Measurements from ENCODE around the gene SLC35G3. TPM values are rescaled to one million over a fixed set of nuclear protein-coding genes. Genes with fewer than 3 reads are reported as not detected.
"Not testable (repeated sequence)": the region's sequence is repeated elsewhere in the genome, so short reads cannot be mapped to it uniquely, and the experiment has no call there.

The SLC35G3 gene
- total and polyA plus RNA-seq, 4 experiments from 2014 or later: 0.09 TPM; not detected in 3

- H3K36me3 ChIP-seq (ENCODE audit: insufficient read depth, low read length): no peaks in the 10 kb centered on the region
- intact Hi-C loops (cut with micrococcal nuclease): no loop called here
- H3K27me3 ChIP-seq (ENCODE audit: insufficient read depth, low read length): no peaks in the 10 kb centered on the region
- H3K4me1 ChIP-seq (ENCODE audit: insufficient read depth, low read length): peaks cover 13% of the 10 kb centered on the region
- H3K36me3 Mint-ChIP-seq: no peaks in the 10 kb centered on the region
- H3K27ac ChIP-seq (ENCODE audit: low read depth, low read length): no peak overlapping the region
- no peak overlapping the region for H3K27ac Mint-ChIP-seq
- ChIA-PET POLR2A (ENCODE audit: partially characterized antibody) (no interaction called here), CTCF (ENCODE audit: partially characterized antibody) (no interaction called here)
- H3K9me3 ChIP-seq (ENCODE audit: control insufficient read depth in 1 of 2, low read length in 2 of 2): no peaks in the 10 kb centered on the region
- H3K4me3 ChIP-seq (ENCODE audit: low read length in 2 of 2): no peak overlapping the region
- H3K4me1 Mint-ChIP-seq: peaks cover 6 to 20% (median 15%) of the 10 kb centered on the region in 4 donors
- no peak for DNase-seq
- H3K27me3 Mint-ChIP-seq: no peaks in the 10 kb centered on the region
- H3K4me3 Mint-ChIP-seq: no peak overlapping the region
- H3K9me3 Mint-ChIP-seq: peaks cover 0 to 2% (median 0%) of the 10 kb centered on the region in 8 donors
Observed at GRCh38 chr17:35155246-35155645, 38.9 kb downstream of the SLC35G3 start.

GRCh38 chr17:35154196-35155165 is 39.7 kb downstream of the SLC35G3 start:
- POLR2A ChIA-PET (ENCODE audit: partially characterized antibody): no interaction called here

GRCh38 chr17:35152421-35153140 is 41.6 kb downstream of the SLC35G3 start:
- POLR2A ChIA-PET (ENCODE audit: partially characterized antibody): interaction anchor here (0.6 kb wide), 1 partner anchor 49 kb away, joined by 3 read pairs; no protein-coding TSS in a partner anchor
- intact Hi-C loops (cut with micrococcal nuclease): no loop called here

More at GRCh38 chr17:35154196-35155165, 39.7 kb downstream of the SLC35G3 start:
- Mint-ChIP-seq H3K36me3 (no peaks in the 10 kb centered on the region), H3K27me3 (no peaks in the 10 kb centered on the region), H3K4me3 (no peak overlapping the region), H3K9me3 (peaks cover 0 to 2% (median 0%) of the 10 kb centered on the region in 8 donors), H3K27ac (no peak overlapping the region), H3K4me1 (peaks cover 2 to 13% (median 9%) of the 10 kb centered on the region in 4 donors)
- H3K4me3 ChIP-seq (ENCODE audit: low read length in 2 of 2): no peak overlapping the region
- intact Hi-C loops (cut with micrococcal nuclease): no loop called here
- H3K4me1 ChIP-seq (ENCODE audit: insufficient read depth, low read length): peaks cover 6% of the 10 kb centered on the region
- CTCF ChIA-PET (ENCODE audit: partially characterized antibody): no interaction called here
- H3K36me3 ChIP-seq (ENCODE audit: insufficient read depth, low read length): no peaks in the 10 kb centered on the region
- H3K27ac ChIP-seq (ENCODE audit: low read depth, low read length): no peak overlapping the region
- no peak for DNase-seq
- H3K27me3 ChIP-seq (ENCODE audit: insufficient read depth, low read length): no peaks in the 10 kb centered on the region
- H3K9me3 ChIP-seq (ENCODE audit: control insufficient read depth in 1 of 2, low read length in 2 of 2): no peaks in the 10 kb centered on the region

GRCh38 chr17:35151080-35151479 is 43.1 kb downstream of the SLC35G3 start:
- Mint-ChIP-seq H3K4me3 (peak overlapping the region in 1 of 8 donors; percentile 66), H3K27ac (peak overlapping the region in 1 of 7 donors; percentile 57)
- H3K9me3 ChIP-seq (ENCODE audit: control insufficient read depth in 1 of 2, low read length in 2 of 2); DNase-seq; H3K36me3 ChIP-seq (ENCODE audit: insufficient read depth, low read length); H3K36me3 Mint-ChIP-seq; H3K27me3 ChIP-seq (ENCODE audit: insufficient read depth, low read length); H3K4me1 ChIP-seq (ENCODE audit: insufficient read depth, low read length); H3K4me3 ChIP-seq (ENCODE audit: low read length in 2 of 2); H3K9me3 Mint-ChIP-seq; CTCF ChIA-PET (ENCODE audit: partially characterized antibody); H3K27ac ChIP-seq (ENCODE audit: low read depth, low read length); intact Hi-C loops (cut with micrococcal nuclease); H3K27me3 Mint-ChIP-seq; H3K4me1 Mint-ChIP-seq: not testable (repeated sequence)
- POLR2A ChIA-PET (ENCODE audit: partially characterized antibody): interaction anchor here (2.0 kb wide), 1 partner anchor 10 kb away, joined by 6 read pairs; no protein-coding TSS in a partner anchor

More at GRCh38 chr17:35152421-35153140, 41.6 kb downstream of the SLC35G3 start:
- Mint-ChIP-seq H3K27me3 (no peaks in the 10 kb centered on the region), H3K9me3 (peaks cover 0 to 4% (median 0%) of the 10 kb centered on the region in 8 donors), H3K4me1 (no peaks in the 10 kb centered on the region), H3K27ac (no peak overlapping the region), H3K36me3 (no peaks in the 10 kb centered on the region), H3K4me3 (no peak overlapping the region)
- H3K27ac ChIP-seq (ENCODE audit: low read depth, low read length): no peak overlapping the region
- no peaks in the 10 kb centered on the region for H3K27me3 ChIP-seq (ENCODE audit: insufficient read depth, low read length)
- H3K4me1 ChIP-seq (ENCODE audit: insufficient read depth, low read length): no peaks in the 10 kb centered on the region
- no peak for DNase-seq
- no peaks in the 10 kb centered on the region for H3K9me3 ChIP-seq (ENCODE audit: control insufficient read depth in 1 of 2, low read length in 2 of 2)
- no peak overlapping the region for H3K4me3 ChIP-seq (ENCODE audit: low read length in 2 of 2)
- no peaks in the 10 kb centered on the region for H3K36me3 ChIP-seq (ENCODE audit: insufficient read depth, low read length)
- CTCF ChIA-PET (ENCODE audit: partially characterized antibody): no interaction called here

- H3K9me3 ChIP-seq (ENCODE audit: control insufficient read depth in 1 of 2, low read length in 2 of 2): no peaks in the 10 kb centered on the region
Observed at GRCh38 chr17:35149941-35150340, 44.3 kb downstream of the SLC35G3 start.

DNA sequence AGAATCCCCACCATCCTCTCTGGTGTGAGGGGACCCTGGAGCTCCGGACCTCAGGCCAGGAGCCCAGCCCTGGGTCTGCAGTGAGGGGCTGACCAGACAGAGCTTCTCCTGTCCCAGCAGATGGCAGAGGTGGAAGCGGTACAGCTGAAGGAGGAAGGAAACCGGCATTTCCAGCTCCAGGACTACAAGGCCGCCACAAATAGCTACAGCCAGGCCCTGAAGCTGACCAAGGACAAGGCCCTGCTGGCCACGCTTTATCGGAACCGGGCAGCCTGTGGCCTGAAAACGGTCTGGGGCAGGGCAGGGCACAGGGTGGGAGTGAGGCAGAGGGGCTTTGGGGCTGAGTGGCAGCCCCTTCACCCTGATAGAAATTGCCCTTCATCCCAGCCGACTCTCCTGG is 46.0 kb downstream of the SLC35G3 start:
- intact Hi-C loops (cut with micrococcal nuclease): no loop called here
- Mint-ChIP-seq H3K36me3 (no peaks in the 10 kb centered on the region), H3K4me3 (no peak overlapping the region), H3K27me3 (no peaks in the 10 kb centered on the region), H3K27ac (no peak overlapping the region), H3K9me3 (peaks cover 0 to 4% (median 0%) of the 10 kb centered on the region in 8 donors), H3K4me1 (peaks cover 0 to 8% (median 5%) of the 10 kb centered on the region in 4 donors)
- H3K27ac ChIP-seq (ENCODE audit: low read depth, low read length): no peak overlapping the region
- POLR2A ChIA-PET (ENCODE audit: partially characterized antibody): interaction anchor here (2.1 kb wide), 1 partner anchor 13 kb away, joined by 12 read pairs; no protein-coding TSS in a partner anchor
- no peaks in the 10 kb centered on the region for H3K4me1 ChIP-seq (ENCODE audit: insufficient read depth, low read length)
- CTCF ChIA-PET (ENCODE audit: partially characterized antibody): interaction anchor here (1.1 kb wide), 1 partner anchor 616 kb away, joined by 3 read pairs; no protein-coding TSS in a partner anchor
- no peak overlapping the region for H3K4me3 ChIP-seq (ENCODE audit: low read length in 2 of 2)
- no peaks in the 10 kb centered on the region for H3K9me3 ChIP-seq (ENCODE audit: control insufficient read depth in 1 of 2, low read length in 2 of 2)
- DNase-seq: no peak
- no peaks in the 10 kb centered on the region for H3K27me3 ChIP-seq (ENCODE audit: insufficient read depth, low read length)
- no peaks in the 10 kb centered on the region for H3K36me3 ChIP-seq (ENCODE audit: insufficient read depth, low read length)

More at GRCh38 chr17:35149941-35150340, 44.3 kb downstream of the SLC35G3 start:
- no peaks in the 10 kb centered on the region for H3K27me3 Mint-ChIP-seq
- no peaks in the 10 kb centered on the region for H3K4me1 Mint-ChIP-seq
- Histone ChIP-seq H3K4me3 (ENCODE audit: low read length in 2 of 2) (no peak overlapping the region), H3K27me3 (ENCODE audit: insufficient read depth, low read length) (no peaks in the 10 kb centered on the region), H3K27ac (ENCODE audit: low read depth, low read length) (no peak overlapping the region), H3K4me1 (ENCODE audit: insufficient read depth, low read length) (no peaks in the 10 kb centered on the region), H3K36me3 (ENCODE audit: insufficient read depth, low read length) (no peaks in the 10 kb centered on the region)
- ChIA-PET CTCF (ENCODE audit: partially characterized antibody) (interaction anchor here (0.9 to 1.1 kb wide), 2 partner anchors 60 to 464 kb away, joined by 3 read pairs; no protein-coding TSS in a partner anchor), POLR2A (ENCODE audit: partially characterized antibody) (interaction anchor here (2.0 kb wide), 1 partner anchor 11 kb away, joined by 6 read pairs; no protein-coding TSS in a partner anchor)
- H3K36me3 Mint-ChIP-seq: no peaks in the 10 kb centered on the region
- H3K27ac Mint-ChIP-seq: peak overlapping the region in 1 of 7 donors; percentile 43
- intact Hi-C loops (cut with micrococcal nuclease): no loop called here
- H3K9me3 Mint-ChIP-seq: peaks cover 0 to 4% (median 0%) of the 10 kb centered on the region in 8 donors
- no peak for DNase-seq
- H3K4me3 Mint-ChIP-seq: no peak overlapping the region

Measured in CD4-positive, alpha-beta memory T cell (primary cell).